ENCODE results near the gene NUB1. TPM values are rescaled to one million over a fixed set of nuclear protein-coding genes. Genes with fewer than 3 reads are reported as not detected.

Gene NUB1
- total RNA-seq, 1 experiment from 2014 or later = 48.5 TPM

DNA sequence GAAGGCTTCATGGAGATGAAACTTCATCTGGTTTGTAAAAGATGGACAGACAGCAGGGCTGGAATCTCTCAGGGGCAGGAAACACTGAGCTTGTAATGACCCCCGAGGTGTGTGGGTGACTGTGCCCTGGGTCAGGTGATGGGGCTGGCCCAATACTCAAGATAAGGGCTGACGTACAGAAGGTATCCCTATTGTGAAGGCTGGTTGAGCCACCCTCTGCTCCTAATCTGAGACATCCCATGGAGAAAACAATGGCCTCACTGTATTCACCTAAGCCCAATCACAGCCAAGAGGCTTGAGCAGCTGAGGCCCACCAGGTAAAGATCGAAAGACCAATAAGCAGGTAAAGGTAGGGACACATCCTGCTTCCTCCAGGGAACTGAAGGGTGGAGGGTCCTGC, 34.8 kb upstream of the NUB1 start:
- Histone ChIP-seq H4K20me1 (ENCODE audit: control insufficient read depth, insufficient read depth, insufficient read length) (no peaks in the 10 kb centered on the region), H3K27ac (ENCODE audit: insufficient read length, low read depth, low read length) (no peak overlapping the region), H3K9me3 (ENCODE audit: control insufficient read depth, low read depth, low read length) (peaks cover 6% of the 10 kb centered on the region), H3K27me3 (ENCODE audit: insufficient read depth, low read length) (no peaks in the 10 kb centered on the region; the same call in 1 of the 2 replicates), H4K91ac (ENCODE audit: insufficient read length, low read depth, low read length) (no peak overlapping the region), H3K79me2 (ENCODE audit: insufficient read depth, low read length) (no peaks in the 10 kb centered on the region), H3K23ac (ENCODE audit: insufficient read length, low read depth, low read length) (no peak overlapping the region), H3K14ac (ENCODE audit: insufficient read depth, low read length) (no peak overlapping the region), H3T11ph (ENCODE audit: low read length) (no peak overlapping the region), H2BK120ac (ENCODE audit: low read depth, low read length, poor library complexity, severe bottlenecking) (no peak overlapping the region), H2AK5ac (ENCODE audit: insufficient read length, low read length) (no peak overlapping the region), H2BK15ac (ENCODE audit: low read depth, low read length) (no peak overlapping the region), H2AFZ (ENCODE audit: low read length) (no peak overlapping the region), H3K18ac (ENCODE audit: insufficient read length, low read depth, low read length) (no peak overlapping the region), H4K5ac (ENCODE audit: insufficient read length, low read depth, low read length) (no peak overlapping the region), H2BK5ac (ENCODE audit: insufficient read length, low read length) (no peak overlapping the region), H2BK12ac (ENCODE audit: insufficient read length, low read depth, low read length) (no peak overlapping the region), H2BK20ac (ENCODE audit: low read depth, low read length, poor library complexity, severe bottlenecking) (no peak overlapping the region), H3K4me1 (ENCODE audit: insufficient read depth, low read length) (no peaks in the 10 kb centered on the region), H4K8ac (replicated peaks; ENCODE audit: insufficient read length, low read depth, low read length) (no peak overlapping the region), H3K56ac (ENCODE audit: insufficient read length, low read depth, low read length) (no peak overlapping the region), H3K79me1 (ENCODE audit: insufficient read depth, low read depth, low read length, poor library complexity, severe bottlenecking) (no peaks in the 10 kb centered on the region), H3K23me2 (ENCODE audit: insufficient read length, low read depth, low read length, poor library complexity, severe bottlenecking) (no peaks in the 10 kb centered on the region), H3K9ac (ENCODE audit: extremely low read depth, insufficient read length, low read length) (no peak overlapping the region), H3K4me2 (ENCODE audit: insufficient read depth, insufficient read length, low read length) (no peak overlapping the region), H3K4ac (ENCODE audit: low read depth, low read length) (no peak overlapping the region)
- no peak overlapping the region for H3K27ac Mint-ChIP-seq
- DNase-seq = no peak
- no CpG with 5 or more reads among the region's 3 CpGs for WGBS (ENCODE audit: extremely low coverage, insufficient read length, low lambda C conversion rate)
- TF ChIP-seq, protein P1, sequence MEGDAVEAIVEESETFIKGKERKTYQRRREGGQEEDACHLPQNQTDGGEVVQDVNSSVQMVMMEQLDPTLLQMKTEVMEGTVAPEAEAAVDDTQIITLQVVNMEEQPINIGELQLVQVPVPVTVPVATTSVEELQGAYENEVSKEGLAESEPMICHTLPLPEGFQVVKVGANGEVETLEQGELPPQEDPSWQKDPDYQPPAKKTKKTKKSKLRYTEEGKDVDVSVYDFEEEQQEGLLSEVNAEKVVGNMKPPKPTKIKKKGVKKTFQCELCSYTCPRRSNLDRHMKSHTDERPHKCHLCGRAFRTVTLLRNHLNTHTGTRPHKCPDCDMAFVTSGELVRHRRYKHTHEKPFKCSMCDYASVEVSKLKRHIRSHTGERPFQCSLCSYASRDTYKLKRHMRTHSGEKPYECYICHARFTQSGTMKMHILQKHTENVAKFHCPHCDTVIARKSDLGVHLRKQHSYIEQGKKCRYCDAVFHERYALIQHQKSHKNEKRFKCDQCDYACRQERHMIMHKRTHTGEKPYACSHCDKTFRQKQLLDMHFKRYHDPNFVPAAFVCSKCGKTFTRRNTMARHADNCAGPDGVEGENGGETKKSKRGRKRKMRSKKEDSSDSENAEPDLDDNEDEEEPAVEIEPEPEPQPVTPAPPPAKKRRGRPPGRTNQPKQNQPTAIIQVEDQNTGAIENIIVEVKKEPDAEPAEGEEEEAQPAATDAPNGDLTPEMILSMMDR (conservative IDR thresholded peaks at IDR 0.05) = no peak
- H3K4me3 Mint-ChIP-seq = no peak overlapping the region
- H3K36me3 Mint-ChIP-seq (ENCODE audit: insufficient read depth in 1 of 3, low read depth in 3 of 3) = peaks cover 0 to 2% (median 2%) of the 10 kb centered on the region in 3 experiments; a peak in 3 of 7 replicates
- H3K9me3 Mint-ChIP-seq = peaks cover 9% of the 10 kb centered on the region in 2 experiments
- peaks cover 8 to 11% of the 10 kb centered on the region in 2 experiments for H3K4me1 Mint-ChIP-seq
- H3K27me3 Mint-ChIP-seq (ENCODE audit: low read depth) = peaks cover 32% of the 10 kb centered on the region
